ENCODE data around the gene SMIM1. TPM values are rescaled to one million over a fixed set of nuclear protein-coding genes. Genes with fewer than 3 reads are reported as not detected.

Gene SMIM1
- total RNA-seq, 6 donors from 2014 or later = 2.8 to 20.8 (median 13.5) TPM

DNA sequence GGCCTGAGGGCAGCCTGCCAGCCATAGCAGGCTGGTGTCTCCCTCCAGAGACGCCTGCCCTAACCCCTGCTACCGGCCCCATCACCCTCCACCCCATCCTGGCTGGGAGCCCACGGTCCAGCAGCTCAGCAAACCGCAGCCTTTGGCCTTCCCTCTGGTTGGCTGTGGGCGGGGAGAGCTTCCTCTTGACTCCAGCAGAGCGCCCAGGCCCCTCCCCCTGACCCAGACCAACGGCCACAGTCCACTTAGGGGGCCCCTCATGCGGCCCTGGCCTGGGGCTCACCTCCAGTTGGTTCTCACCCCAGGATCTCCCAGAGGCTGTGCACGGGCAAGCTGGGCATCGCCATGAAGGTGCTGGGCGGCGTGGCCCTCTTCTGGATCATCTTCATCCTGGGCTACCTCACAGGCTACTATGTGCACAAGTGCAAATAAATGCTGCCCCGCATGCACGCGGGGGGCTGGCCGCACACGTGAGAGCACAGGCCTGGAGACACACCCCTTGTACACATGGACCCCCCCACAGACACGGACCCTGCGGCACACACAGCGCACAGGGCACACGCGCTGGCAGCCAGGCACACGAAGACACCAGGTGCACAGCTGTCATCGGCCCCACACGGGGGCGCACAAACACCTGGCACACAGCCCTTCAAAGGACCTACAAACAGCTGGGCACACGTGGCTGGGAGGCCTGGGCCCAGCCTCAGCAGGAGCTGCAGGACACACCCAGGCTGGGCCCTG is 3.1 kb downstream of the SMIM1 start:
- Histone ChIP-seq H3K36me3 (peaks cover 8 to 25% (median 17%) of the 10 kb centered on the region in 4 donors), H3K4me3 (no peak overlapping the region)
- ATAC-seq (ENCODE audit: low FRiP score in 2 of 2) = peak in 1 of 2 donors; percentile 31

DNA sequence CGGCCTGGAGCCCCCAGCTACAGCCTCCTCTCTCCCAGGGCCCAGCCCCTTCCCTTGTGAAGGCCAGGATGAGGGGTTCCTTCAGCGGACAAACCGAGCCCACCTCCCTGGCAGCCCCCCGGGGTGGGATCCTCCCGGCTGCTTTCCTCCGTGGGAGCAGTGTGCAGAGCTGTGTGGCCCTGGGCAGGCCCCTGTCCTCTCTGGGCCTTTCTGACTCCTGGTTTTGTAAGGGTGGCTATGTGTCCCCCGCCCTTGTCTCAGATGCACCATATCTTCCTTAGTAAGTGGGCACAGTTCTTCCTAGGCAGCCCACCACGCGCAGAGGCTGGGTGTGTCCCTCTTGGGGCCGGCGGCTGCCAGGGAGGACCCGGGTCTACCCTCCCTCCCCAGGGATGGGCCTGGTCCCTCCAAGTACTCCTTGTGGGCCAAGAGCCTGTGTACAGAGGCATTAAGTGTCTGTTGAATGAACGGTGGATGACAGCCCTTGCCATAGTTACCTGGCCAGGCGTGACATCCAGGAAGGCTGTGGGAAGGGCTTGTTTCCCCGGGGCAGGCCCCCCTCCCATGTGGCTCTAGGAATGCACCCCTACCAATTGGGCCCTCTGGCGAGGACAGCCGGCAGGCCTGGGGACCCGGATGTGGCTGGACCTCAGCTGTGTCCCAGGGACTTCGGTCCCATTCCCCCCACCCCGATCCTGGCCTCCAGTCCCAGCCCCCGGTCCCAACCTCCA is 3.8 kb downstream of the SMIM1 start:
- H3K4me3 ChIP-seq = no peak overlapping the region
- H3K27me3 ChIP-seq = no peaks in the 10 kb centered on the region
- H3K9me3 ChIP-seq = no peaks in the 10 kb centered on the region
- DNase-seq (peak; percentile 41 to 72), ATAC-seq (ENCODE audit: low FRiP score in 2 of 2) (no peak)
- H3K4me1 ChIP-seq = peaks cover 24 to 54% (median 46%) of the 10 kb centered on the region in 4 donors
- TF ChIP-seq POLR2A (IDR thresholded peaks at IDR 0.05) (no peak), POLR2AphosphoS5 (IDR thresholded peaks at IDR 0.05) (no peak), CTCF (IDR thresholded peaks at IDR 0.05) (no peak), EP300 (IDR thresholded peaks at IDR 0.05) (no peak)
- 68 to 80% methylated on average over 8 to 20 of the region's 21 CpGs for WGBS, 2 donors
- H3K36me3 ChIP-seq = peaks cover 10 to 32% (median 24%) of the 10 kb centered on the region in 4 donors
- no peak overlapping the region for H3K27ac ChIP-seq

More for the DNA sequence above, 3.1 kb downstream of the SMIM1 start:
- Histone ChIP-seq H3K27me3 (no peaks in the 10 kb centered on the region), H3K9me3 (no peaks in the 10 kb centered on the region), H3K4me1 (peaks cover 26 to 58% (median 47%) of the 10 kb centered on the region in 4 donors), H3K27ac (no peak overlapping the region)
- TF ChIP-seq EP300 (IDR thresholded peaks at IDR 0.05) (no peak), CTCF (IDR thresholded peaks at IDR 0.05) (peak in 4 of 6 experiments; percentile 18 to 28 (median 22))
- DNase-seq = peak; percentile 57 to 84
- WGBS, 2 donors = 35 to 51% methylated on average over 11 to 20 of the region's 27 CpGs

DNA sequence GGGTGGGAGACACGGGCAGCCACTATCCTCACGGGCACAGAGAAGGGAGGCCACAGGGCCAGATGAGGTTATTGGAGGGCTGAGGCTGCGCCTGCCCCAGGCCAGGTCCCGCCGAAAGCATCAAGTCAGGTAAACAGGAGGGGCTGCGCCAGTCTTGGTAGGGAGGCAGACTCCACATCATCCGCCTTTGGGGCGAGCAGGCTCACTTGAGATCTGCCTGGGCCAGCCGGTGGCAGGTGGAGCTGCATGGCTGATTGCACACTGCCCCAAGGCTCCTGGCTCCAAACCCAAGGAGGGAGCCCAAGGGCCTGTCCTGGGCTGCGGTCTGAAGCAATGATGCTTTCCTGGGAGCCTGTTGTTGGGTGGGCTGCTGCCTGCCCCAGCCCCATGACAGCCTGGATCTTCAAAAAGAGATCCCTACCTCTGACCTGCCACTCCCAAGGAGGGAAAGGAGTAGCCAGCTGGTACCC is 4.6 kb downstream of the SMIM1 start:
- Histone ChIP-seq H3K27me3 (no peaks in the 10 kb centered on the region), H3K4me3 (no peak overlapping the region), H3K27ac (no peak overlapping the region), H3K4me1 (peaks cover 17 to 47% (median 40%) of the 10 kb centered on the region in 4 donors), H3K36me3 (peaks cover 16 to 39% (median 31%) of the 10 kb centered on the region in 4 donors), H3K9me3 (no peaks in the 10 kb centered on the region)
- no peak for TF ChIP-seq POLR2AphosphoS5 (IDR thresholded peaks at IDR 0.05)
- TF ChIP-seq POLR2A (IDR thresholded peaks at IDR 0.05) = no peak
- no peak for TF ChIP-seq EP300 (IDR thresholded peaks at IDR 0.05)
- TF ChIP-seq CTCF (IDR thresholded peaks at IDR 0.05) = no peak
- no peak for ATAC-seq (ENCODE audit: low FRiP score in 2 of 2)
- no peak for DNase-seq
- WGBS, 2 donors = 89% methylated on average over 9 of the region's 10 CpGs; no CpG with 5 or more reads in 1 of the 2 donors

DNA sequence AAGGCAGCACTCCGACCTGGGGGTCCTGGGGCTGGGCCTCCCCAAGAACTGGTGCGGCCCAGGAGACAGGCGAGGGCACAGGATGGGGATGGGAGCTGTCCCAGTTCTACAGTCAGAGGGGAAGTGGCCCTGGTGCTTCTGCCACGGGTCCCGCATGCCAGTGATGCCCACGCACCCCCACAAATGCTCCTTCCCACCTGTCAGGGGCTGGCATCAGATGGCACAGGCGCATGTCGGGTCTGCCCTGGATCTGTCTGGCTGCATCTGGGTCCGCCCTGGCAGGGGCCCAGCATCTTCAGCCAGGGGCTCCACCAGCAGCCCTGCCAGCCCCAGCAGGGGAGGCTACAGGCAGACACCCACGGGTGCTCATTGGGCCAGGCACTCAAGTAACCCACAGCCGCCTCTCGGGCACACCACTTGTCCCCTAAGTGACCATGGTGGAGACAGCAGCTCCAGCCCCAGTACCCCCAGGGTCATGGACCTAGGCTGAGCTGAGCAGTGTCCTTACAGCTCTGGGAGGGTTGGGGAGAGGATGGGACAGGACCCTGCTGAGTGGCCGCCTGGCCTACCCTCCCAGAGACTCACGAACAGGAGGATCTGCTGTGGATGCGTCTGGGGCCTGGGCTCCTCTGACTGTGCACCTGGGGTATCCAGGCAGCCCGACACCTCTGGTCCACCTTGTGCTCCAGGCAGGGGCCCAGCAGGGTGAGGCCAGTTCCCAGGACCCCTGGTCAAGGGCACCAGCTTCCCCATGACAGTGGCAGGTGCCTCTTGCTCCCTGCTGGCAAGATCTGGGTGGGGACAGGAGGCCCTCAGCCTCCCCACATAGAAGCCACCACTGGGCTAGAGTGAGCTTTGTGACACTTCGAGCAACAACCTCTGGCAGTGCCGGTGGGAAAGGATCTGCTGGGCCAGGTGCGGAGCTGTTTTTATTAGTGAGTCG is 5.4 kb downstream of the SMIM1 start:
- Histone ChIP-seq H3K4me3 (no peak overlapping the region), H3K36me3 (peaks cover 22 to 47% (median 39%) of the 10 kb centered on the region in 4 donors), H3K27ac (no peak overlapping the region), H3K27me3 (no peaks in the 10 kb centered on the region), H3K9me3 (no peaks in the 10 kb centered on the region), H3K4me1 (peaks cover 15 to 42% (median 35%) of the 10 kb centered on the region in 4 donors)
- DNase-seq (peak in 1 of 2 donors; percentile 62), ATAC-seq (ENCODE audit: low FRiP score in 2 of 2) (no peak)
- 86 to 89% methylated on average over 6 to 18 of the region's 20 CpGs for WGBS, 2 donors
- no peak for TF ChIP-seq CTCF (IDR thresholded peaks at IDR 0.05)
- TF ChIP-seq POLR2AphosphoS5 (IDR thresholded peaks at IDR 0.05) = no peak
- no peak for TF ChIP-seq EP300 (IDR thresholded peaks at IDR 0.05)
- TF ChIP-seq POLR2A (IDR thresholded peaks at IDR 0.05) = no peak
